H9 (cell line): ENCODE data around the gene ITCH. TPM values are rescaled to one million over a fixed set of nuclear protein-coding genes. Genes with fewer than 3 reads are reported as not detected.

Source experiments
- DNase-seq: peaks from one replicate; pipeline ENCODE4 v3.0.0-alpha.2; 2017
- H2AFZ ChIP-seq: one replicate; pipeline ENCODE4 v1.6.1; 2013; ENCODE audit warnings: mild to moderate bottlenecking, low read length, control low read depth, moderate library complexity
- H2AK5ac ChIP-seq: 2 replicates; pipeline ENCODE4 v1.6.1; 2013; ENCODE audit warnings: low read length, control low read depth, mixed read lengths; ENCODE audit not compliant: insufficient read length
- H2BK120ac ChIP-seq: one replicate; pipeline ENCODE4 v1.6.1; 2013; ENCODE audit warnings: low read depth, mild to moderate bottlenecking, low read length, control low read depth, inconsistent platforms; ENCODE audit not compliant: poor library complexity, severe bottlenecking
- H2BK12ac ChIP-seq: 2 replicates; pipeline ENCODE4 v1.6.1; 2013; ENCODE audit warnings: low read length, control low read depth, mixed read lengths, low read depth; ENCODE audit not compliant: insufficient read length
- H2BK15ac ChIP-seq: 2 replicates; pipeline ENCODE4 v1.6.1; 2013; ENCODE audit warnings: low read depth, low read length, control low read depth
- H2BK20ac ChIP-seq: one replicate; pipeline ENCODE4 v1.6.1; 2013; ENCODE audit warnings: low read depth, mild to moderate bottlenecking, low read length, control low read depth, inconsistent platforms; ENCODE audit not compliant: poor library complexity, severe bottlenecking
- H2BK5ac ChIP-seq: 2 replicates; pipeline ENCODE4 v1.6.1; 2013; ENCODE audit warnings: low read length, control low read depth, mixed read lengths; ENCODE audit not compliant: insufficient read length
- H3K14ac ChIP-seq: 2 replicates; pipeline ENCODE4 v1.6.1; 2013; ENCODE audit warnings: low read length, control low read depth; ENCODE audit not compliant: insufficient read depth
- H3K18ac ChIP-seq: 2 replicates; pipeline ENCODE4 v1.6.1; 2013; ENCODE audit warnings: low read depth, mild to moderate bottlenecking, mixed read lengths, low read length, control low read depth; ENCODE audit not compliant: insufficient read length
- H3K23ac ChIP-seq: 2 replicates; pipeline ENCODE4 v1.6.1; 2013; ENCODE audit warnings: low read length, control low read depth, mixed read lengths, low read depth; ENCODE audit not compliant: insufficient read length
- H3K23me2 ChIP-seq: 2 replicates; pipeline ENCODE4 v1.6.1; 2013; ENCODE audit warnings: low read depth, mild to moderate bottlenecking, mixed read lengths, low read length, control low read depth; ENCODE audit not compliant: insufficient read length, poor library complexity, severe bottlenecking
- H3K27ac ChIP-seq: 2 replicates; pipeline ENCODE4 v1.5.1; 2013; ENCODE audit warnings: low read length, control low read depth, mixed read lengths, low read depth; ENCODE audit not compliant: insufficient read length
- H3K27me3 ChIP-seq: 2 replicates; pipeline ENCODE4 v1.6.1; 2013; ENCODE audit warnings: low read length, control low read depth, inconsistent platforms; ENCODE audit not compliant: insufficient read depth
- H3K4ac ChIP-seq: 2 replicates; pipeline ENCODE4 v1.6.1; 2013; ENCODE audit warnings: low read depth, mild to moderate bottlenecking, control low read depth, inconsistent platforms, low read length, moderate library complexity
- H3K4me1 ChIP-seq: 2 replicates; pipeline ENCODE4 v1.6.1; 2013; ENCODE audit warnings: low read length, control low read depth, inconsistent platforms; ENCODE audit not compliant: insufficient read depth
- H3K4me2 ChIP-seq: 2 replicates; pipeline ENCODE4 v1.6.1; 2013; ENCODE audit warnings: low read length, control low read depth, mixed read lengths; ENCODE audit not compliant: insufficient read length, insufficient read depth
- H3K56ac ChIP-seq: 2 replicates; pipeline ENCODE4 v1.6.1; 2013; ENCODE audit warnings: low read depth, mild to moderate bottlenecking, mixed read lengths, low read length, control low read depth; ENCODE audit not compliant: insufficient read length
- H3K79me1 ChIP-seq: 2 replicates; pipeline ENCODE4 v1.6.1; 2013; ENCODE audit warnings: low read depth, mild to moderate bottlenecking, moderate library complexity, low read length, control low read depth, inconsistent platforms; ENCODE audit not compliant: insufficient read depth, poor library complexity, severe bottlenecking
- H3K79me2 ChIP-seq: 2 replicates; pipeline ENCODE4 v1.6.1; 2013; ENCODE audit warnings: low read length, control low read depth, inconsistent platforms; ENCODE audit not compliant: insufficient read depth
- H3K9ac ChIP-seq: 2 replicates; pipeline ENCODE4 v1.6.1; 2013; ENCODE audit warnings: low read length, control low read depth, mixed read lengths; ENCODE audit not compliant: insufficient read length; ENCODE audit errors: extremely low read depth
- H3K9me3 ChIP-seq: one replicate; pipeline ENCODE4 v1.6.1; 2013; ENCODE audit warnings: low read depth, low read length, inconsistent platforms; ENCODE audit not compliant: control insufficient read depth
- H3T11ph ChIP-seq: one replicate; pipeline ENCODE4 v1.6.1; 2013; ENCODE audit warnings: mild to moderate bottlenecking, low read length, control low read depth, inconsistent platforms
- H4K20me1 ChIP-seq: one replicate; pipeline ENCODE4 v1.6.1; 2013; ENCODE audit not compliant: control insufficient read depth, insufficient read length, insufficient read depth
- H4K5ac ChIP-seq: 2 replicates; pipeline ENCODE4 v1.6.1; 2013; ENCODE audit warnings: low read depth, mild to moderate bottlenecking, mixed read lengths, low read length, control low read depth; ENCODE audit not compliant: insufficient read length
- H4K8ac ChIP-seq: replicated peaks from 2 replicates; pipeline ENCODE4 v1.6.1; 2013; ENCODE audit warnings: low read length, control low read depth, mixed read lengths, low read depth; ENCODE audit not compliant: insufficient read length
- H4K91ac ChIP-seq: 2 replicates; pipeline ENCODE4 v1.6.1; 2013; ENCODE audit warnings: low read depth, mild to moderate bottlenecking, moderate library complexity, mixed read lengths, low read length, control low read depth; ENCODE audit not compliant: insufficient read length
- H3K27ac Mint-ChIP-seq, 3 experiments: 2 replicates in 2 of 3; 3 replicates in 1 of 3; pipeline ENCODE4 v1.8.0; 2020 to 2021; ENCODE audit warnings: mixed read lengths in 3 of 3, mild to moderate bottlenecking in 1 of 3, moderate library complexity in 1 of 3
- H3K27me3 Mint-ChIP-seq: 2 replicates; pipeline ENCODE4 v1.8.0; 2021; ENCODE audit warnings: low read depth, mild to moderate bottlenecking, moderate library complexity, mixed read lengths
- H3K36me3 Mint-ChIP-seq, 3 experiments: 2 replicates in 2 of 3; 3 replicates in 1 of 3; pipeline ENCODE4 v1.8.0; 2020 to 2021; ENCODE audit warnings: low read depth in 3 of 3, mixed read lengths in 3 of 3; ENCODE audit not compliant: insufficient read depth in 1 of 3
- H3K4me1 Mint-ChIP-seq, 2 experiments: 2 replicates each; pipeline ENCODE4 v1.8.0; 2020; ENCODE audit warnings: mixed read lengths in 2 of 2
- H3K4me3 Mint-ChIP-seq, 2 experiments: 2 replicates in 1 of 2; 3 replicates in 1 of 2; pipeline ENCODE4 v1.8.0; 2020 to 2021; ENCODE audit warnings: mild to moderate bottlenecking in 2 of 2, mixed read lengths in 2 of 2, moderate library complexity in 1 of 2
- H3K9me3 Mint-ChIP-seq, 2 experiments: 2 replicates in 1 of 2; 3 replicates in 1 of 2; pipeline ENCODE4 v1.8.0; 2020; ENCODE audit warnings: mild to moderate bottlenecking in 2 of 2, mixed read lengths in 2 of 2, moderate library complexity in 1 of 2
- WGBS: extraction: QIAGEN DNeasy Blood & Tissue Kit; methylation state at CpG from one replicate; pipeline ENCODE4 v1.1.7; 2013; ENCODE audit warnings: missing lambda C conversion rate, low lambda C conversion rate, mixed read lengths; ENCODE audit not compliant: insufficient read length; ENCODE audit errors: extremely low coverage; 5-methylcytosine and 5-hydroxymethylcytosine counted together
- total RNA-seq: library from RNA; stranded (reverse); gene quantifications from 2 replicates; pipeline ENCODE4 v1.2.1, GENCODE V29; 2021
- TF ChIP-seq, protein P1 (sequence below): fragments of 200-600 bp; sonication (generic); conservative IDR thresholded peaks from 3 replicates; pipeline ENCODE4 v1.8.0; 2021; ENCODE audit warnings: antibody characterized with exemption, mild to moderate bottlenecking

Gene ITCH
- total RNA-seq, 1 experiment from 2014 or later = 55.9 TPM

DNA sequence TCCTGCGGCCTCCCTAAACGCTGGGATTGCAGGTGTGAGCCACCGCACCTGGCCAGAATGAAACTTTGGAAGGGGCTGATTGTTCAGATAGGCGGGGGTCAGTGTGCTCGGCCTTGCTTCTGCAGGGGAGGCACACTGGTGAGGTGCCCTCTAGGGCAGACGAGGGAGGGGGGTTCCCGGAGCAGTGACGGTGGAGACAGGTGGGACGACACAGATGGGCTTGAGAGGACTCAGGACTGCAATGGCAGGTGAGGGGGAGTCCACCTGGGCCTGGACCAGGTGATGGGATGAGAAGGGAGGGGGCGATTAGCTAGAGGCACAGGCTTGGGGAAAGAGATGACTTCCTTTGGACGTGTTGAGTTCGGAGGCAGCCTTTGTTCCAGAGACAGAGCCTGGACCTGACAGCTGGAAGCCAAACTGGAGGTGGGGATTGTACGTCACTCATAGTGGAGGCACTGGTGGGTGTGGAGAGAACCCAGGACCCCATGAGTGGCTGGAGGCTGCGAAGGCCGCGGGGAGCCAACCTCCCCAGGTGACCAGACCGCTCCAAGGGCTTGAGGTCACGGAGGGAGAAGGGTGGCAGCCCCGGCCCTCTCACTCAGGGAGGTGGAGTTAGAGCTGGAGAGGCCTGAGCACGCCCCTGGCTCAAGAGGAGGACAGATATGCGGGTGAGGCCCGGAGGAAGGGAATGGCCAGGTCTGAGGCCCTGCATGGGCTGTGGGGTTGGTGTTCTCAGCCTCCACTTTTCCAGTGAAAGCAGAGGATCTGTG is 185.0 kb downstream of the ITCH start:
- Mint-ChIP-seq H3K9me3 (peaks cover 0 to 1% of the 10 kb centered on the region in 2 experiments; a peak in 1 of 5 replicates), H3K36me3 (no peaks in the 10 kb centered on the region; a peak in 1 of 7 replicates), H3K4me1 (peaks cover 31 to 33% of the 10 kb centered on the region in 2 experiments), H3K4me3 (no peak overlapping the region), H3K27me3 (peaks cover 13% of the 10 kb centered on the region), H3K27ac (peak overlapping the region in 1 of 3 experiments; percentile 38; a peak in 1 of 7 replicates)
- Histone ChIP-seq H2BK15ac (no peak overlapping the region), H2BK20ac (no peak overlapping the region), H3K56ac (no peak overlapping the region), H3K14ac (no peak overlapping the region), H3K27ac (no peak overlapping the region), H4K8ac (no peak overlapping the region), H2AK5ac (no peak overlapping the region), H3K4ac (no peak overlapping the region), H4K5ac (no peak overlapping the region), H3T11ph (no peak overlapping the region), H3K18ac (no peak overlapping the region), H3K23ac (no peak overlapping the region), H2BK5ac (no peak overlapping the region), H3K9ac (no peak overlapping the region), H3K4me2 (no peak overlapping the region), H3K23me2 (peaks cover 3% of the 10 kb centered on the region), H3K27me3 (no peaks in the 10 kb centered on the region; the same call in 1 of the 2 replicates), H4K91ac (no peak overlapping the region), H3K79me1 (no peaks in the 10 kb centered on the region), H2BK120ac (no peak overlapping the region), H2AFZ (no peak overlapping the region), H3K4me1 (peaks cover 2% of the 10 kb centered on the region; the same call in 1 of the 2 replicates), H3K9me3 (no peaks in the 10 kb centered on the region), H4K20me1 (no peaks in the 10 kb centered on the region), H2BK12ac (no peak overlapping the region), H3K79me2 (no peaks in the 10 kb centered on the region)
- no CpG with 5 or more reads among the region's 22 CpGs for WGBS
- DNase-seq = no peak
- TF ChIP-seq, protein P1, sequence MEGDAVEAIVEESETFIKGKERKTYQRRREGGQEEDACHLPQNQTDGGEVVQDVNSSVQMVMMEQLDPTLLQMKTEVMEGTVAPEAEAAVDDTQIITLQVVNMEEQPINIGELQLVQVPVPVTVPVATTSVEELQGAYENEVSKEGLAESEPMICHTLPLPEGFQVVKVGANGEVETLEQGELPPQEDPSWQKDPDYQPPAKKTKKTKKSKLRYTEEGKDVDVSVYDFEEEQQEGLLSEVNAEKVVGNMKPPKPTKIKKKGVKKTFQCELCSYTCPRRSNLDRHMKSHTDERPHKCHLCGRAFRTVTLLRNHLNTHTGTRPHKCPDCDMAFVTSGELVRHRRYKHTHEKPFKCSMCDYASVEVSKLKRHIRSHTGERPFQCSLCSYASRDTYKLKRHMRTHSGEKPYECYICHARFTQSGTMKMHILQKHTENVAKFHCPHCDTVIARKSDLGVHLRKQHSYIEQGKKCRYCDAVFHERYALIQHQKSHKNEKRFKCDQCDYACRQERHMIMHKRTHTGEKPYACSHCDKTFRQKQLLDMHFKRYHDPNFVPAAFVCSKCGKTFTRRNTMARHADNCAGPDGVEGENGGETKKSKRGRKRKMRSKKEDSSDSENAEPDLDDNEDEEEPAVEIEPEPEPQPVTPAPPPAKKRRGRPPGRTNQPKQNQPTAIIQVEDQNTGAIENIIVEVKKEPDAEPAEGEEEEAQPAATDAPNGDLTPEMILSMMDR = no peak
